Panc1 (cell line): Measurements from ENCODE around the gene OLFML2B.

Experiments
- POLR2AphosphoS5 ChIP-seq: IDR thresholded peaks from 2 replicates; pipeline ENCODE4 v1.6.1; 2012; ENCODE audit warnings: mild to moderate bottlenecking, low read depth, low read length, moderate library complexity
- SIN3A ChIP-seq: IDR thresholded peaks from 2 replicates; pipeline ENCODE4 v1.6.1; 2012; ENCODE audit warnings: low read depth, mild to moderate bottlenecking, low read length, moderate library complexity, borderline replicate concordance; ENCODE audit not compliant: insufficient read depth
- TF ChIP-seq, protein P1 (sequence below): fragments of 450-650 bp; IDR thresholded peaks from 2 replicates; pipeline ENCODE4 v1.5.1; 2017; ENCODE audit warnings: mild to moderate bottlenecking
- TF ChIP-seq, protein P2 (sequence below), 2 experiments: IDR thresholded peaks; 2 replicates each; pipeline ENCODE4 v1.6.1; 2011 to 2012; ENCODE audit warnings: low read depth in 2 of 2, control low read depth in 1 of 2, low read length in 1 of 2, mild to moderate bottlenecking in 1 of 2, moderate library complexity in 1 of 2; ENCODE audit not compliant: insufficient read depth in 1 of 2

DNA sequence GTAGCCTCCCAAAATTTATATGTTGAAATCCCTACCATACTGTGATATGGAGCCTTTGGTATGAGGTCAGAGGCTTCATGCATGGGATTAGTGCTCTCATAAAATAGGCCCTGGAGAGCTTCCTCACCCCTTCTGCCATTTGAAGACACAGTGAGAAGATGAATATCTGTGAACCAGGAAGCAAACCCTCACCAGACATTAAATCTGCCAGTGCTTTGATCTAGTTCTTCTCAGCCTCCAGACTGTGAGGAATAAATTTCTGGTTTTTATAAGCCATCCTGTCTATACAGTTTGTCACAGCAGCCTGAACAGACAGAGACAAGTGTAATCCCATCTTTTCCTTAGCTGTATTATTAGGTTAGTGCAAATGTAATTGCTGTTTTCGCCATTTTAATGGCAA is 88.4 kb downstream of the OLFML2B start:
- TF ChIP-seq, protein P1, sequence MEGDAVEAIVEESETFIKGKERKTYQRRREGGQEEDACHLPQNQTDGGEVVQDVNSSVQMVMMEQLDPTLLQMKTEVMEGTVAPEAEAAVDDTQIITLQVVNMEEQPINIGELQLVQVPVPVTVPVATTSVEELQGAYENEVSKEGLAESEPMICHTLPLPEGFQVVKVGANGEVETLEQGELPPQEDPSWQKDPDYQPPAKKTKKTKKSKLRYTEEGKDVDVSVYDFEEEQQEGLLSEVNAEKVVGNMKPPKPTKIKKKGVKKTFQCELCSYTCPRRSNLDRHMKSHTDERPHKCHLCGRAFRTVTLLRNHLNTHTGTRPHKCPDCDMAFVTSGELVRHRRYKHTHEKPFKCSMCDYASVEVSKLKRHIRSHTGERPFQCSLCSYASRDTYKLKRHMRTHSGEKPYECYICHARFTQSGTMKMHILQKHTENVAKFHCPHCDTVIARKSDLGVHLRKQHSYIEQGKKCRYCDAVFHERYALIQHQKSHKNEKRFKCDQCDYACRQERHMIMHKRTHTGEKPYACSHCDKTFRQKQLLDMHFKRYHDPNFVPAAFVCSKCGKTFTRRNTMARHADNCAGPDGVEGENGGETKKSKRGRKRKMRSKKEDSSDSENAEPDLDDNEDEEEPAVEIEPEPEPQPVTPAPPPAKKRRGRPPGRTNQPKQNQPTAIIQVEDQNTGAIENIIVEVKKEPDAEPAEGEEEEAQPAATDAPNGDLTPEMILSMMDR, result no peak
- TF ChIP-seq POLR2AphosphoS5 (no peak), SIN3A (no peak)
- TF ChIP-seq, protein P2, sequence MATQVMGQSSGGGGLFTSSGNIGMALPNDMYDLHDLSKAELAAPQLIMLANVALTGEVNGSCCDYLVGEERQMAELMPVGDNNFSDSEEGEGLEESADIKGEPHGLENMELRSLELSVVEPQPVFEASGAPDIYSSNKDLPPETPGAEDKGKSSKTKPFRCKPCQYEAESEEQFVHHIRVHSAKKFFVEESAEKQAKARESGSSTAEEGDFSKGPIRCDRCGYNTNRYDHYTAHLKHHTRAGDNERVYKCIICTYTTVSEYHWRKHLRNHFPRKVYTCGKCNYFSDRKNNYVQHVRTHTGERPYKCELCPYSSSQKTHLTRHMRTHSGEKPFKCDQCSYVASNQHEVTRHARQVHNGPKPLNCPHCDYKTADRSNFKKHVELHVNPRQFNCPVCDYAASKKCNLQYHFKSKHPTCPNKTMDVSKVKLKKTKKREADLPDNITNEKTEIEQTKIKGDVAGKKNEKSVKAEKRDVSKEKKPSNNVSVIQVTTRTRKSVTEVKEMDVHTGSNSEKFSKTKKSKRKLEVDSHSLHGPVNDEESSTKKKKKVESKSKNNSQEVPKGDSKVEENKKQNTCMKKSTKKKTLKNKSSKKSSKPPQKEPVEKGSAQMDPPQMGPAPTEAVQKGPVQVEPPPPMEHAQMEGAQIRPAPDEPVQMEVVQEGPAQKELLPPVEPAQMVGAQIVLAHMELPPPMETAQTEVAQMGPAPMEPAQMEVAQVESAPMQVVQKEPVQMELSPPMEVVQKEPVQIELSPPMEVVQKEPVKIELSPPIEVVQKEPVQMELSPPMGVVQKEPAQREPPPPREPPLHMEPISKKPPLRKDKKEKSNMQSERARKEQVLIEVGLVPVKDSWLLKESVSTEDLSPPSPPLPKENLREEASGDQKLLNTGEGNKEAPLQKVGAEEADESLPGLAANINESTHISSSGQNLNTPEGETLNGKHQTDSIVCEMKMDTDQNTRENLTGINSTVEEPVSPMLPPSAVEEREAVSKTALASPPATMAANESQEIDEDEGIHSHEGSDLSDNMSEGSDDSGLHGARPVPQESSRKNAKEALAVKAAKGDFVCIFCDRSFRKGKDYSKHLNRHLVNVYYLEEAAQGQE (IDR thresholded peaks at IDR 0.05; ENCODE audit: insufficient read depth in 1 of 2, low read depth in 2 of 2, low read length in 1 of 2), result no peak
